GM12801 (cell line): ENCODE data around the gene ZNF763.

Experiments
- TF ChIP-seq, protein P1 (sequence below): IDR thresholded peaks from one replicate; pipeline ENCODE4 v1.5.1; 2011; ENCODE audit warnings: control low read depth; ENCODE audit not compliant: insufficient read length; ENCODE audit errors: extremely low read depth

ZNF763 gene

DNA sequence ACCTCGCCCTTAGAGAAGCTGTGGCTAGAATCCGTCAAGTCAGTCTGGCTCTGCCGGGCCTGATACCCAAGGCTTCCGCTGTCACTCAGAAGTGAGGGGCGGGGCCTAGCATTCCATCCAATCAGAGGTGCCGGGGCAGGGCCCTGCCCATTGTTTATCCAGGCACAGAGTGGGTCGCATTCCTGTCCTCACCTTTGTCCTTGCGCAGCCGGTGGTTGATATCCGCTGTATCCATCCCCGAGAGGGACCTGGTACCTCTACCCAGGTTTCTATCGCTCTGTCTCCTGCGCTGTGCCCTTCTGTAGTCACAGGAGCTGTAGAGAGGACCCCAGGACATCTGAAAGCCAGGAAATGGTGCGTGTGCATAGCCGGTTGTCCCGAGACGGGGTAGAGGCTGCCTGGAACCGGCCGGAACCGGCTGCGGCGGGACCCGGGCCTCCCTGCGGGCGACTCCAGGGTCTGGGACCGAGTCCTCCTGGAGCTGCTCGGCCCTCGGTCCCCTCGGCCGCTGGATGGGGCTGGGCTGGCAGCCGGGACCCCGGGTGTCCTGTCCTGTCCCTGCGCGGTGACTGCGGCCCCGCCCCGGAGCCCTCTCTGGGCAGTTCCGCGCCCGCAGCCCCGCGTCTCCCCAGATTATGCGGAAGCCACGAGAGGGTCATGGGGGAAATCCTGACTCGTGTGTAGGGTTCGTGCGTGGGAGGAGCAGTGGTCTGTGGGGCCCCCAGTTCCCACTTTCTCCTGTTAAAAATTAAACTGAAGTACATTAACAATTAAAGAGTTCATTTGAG is at the start of gene ZNF763:
TSS of gene ZNF763 (plus strand) at position 183 of the 788 bp plus-strand sequence. CDS start at position 352, 169 bp downstream.
- TF ChIP-seq, protein P1, sequence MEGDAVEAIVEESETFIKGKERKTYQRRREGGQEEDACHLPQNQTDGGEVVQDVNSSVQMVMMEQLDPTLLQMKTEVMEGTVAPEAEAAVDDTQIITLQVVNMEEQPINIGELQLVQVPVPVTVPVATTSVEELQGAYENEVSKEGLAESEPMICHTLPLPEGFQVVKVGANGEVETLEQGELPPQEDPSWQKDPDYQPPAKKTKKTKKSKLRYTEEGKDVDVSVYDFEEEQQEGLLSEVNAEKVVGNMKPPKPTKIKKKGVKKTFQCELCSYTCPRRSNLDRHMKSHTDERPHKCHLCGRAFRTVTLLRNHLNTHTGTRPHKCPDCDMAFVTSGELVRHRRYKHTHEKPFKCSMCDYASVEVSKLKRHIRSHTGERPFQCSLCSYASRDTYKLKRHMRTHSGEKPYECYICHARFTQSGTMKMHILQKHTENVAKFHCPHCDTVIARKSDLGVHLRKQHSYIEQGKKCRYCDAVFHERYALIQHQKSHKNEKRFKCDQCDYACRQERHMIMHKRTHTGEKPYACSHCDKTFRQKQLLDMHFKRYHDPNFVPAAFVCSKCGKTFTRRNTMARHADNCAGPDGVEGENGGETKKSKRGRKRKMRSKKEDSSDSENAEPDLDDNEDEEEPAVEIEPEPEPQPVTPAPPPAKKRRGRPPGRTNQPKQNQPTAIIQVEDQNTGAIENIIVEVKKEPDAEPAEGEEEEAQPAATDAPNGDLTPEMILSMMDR = no peak

DNA sequence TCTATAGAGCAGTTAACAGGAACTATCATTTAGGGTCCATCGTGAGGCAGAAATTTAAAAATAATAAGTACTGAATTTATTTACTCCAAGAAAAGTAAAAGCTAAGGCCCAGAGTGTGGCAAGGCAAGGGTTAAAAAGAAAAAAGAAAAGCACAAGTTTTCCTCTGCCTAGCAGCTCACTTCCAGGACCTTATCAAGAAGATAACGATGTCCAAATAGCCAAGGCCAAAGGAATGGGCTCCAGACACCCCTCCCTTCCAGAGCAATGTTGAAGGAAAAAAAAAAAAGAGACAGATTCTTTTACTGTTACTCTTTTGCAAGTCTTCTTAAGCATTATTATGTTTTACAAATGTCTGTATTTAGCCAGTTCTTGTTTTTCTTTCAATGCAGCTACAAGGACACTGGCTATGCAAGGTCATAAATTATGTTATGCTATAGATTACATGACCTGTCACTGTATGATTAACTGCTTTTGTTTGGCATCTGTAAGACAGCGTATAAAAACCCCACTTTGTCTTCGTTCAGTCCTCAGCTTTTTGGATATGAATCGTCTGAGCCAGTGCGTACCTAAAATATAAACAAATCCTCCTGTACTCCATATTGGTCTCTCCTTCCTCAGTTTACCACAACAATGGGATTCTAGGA is 42.9 kb upstream of the ZNF763 start:
- TF ChIP-seq, protein P1 = no peak

DNA sequence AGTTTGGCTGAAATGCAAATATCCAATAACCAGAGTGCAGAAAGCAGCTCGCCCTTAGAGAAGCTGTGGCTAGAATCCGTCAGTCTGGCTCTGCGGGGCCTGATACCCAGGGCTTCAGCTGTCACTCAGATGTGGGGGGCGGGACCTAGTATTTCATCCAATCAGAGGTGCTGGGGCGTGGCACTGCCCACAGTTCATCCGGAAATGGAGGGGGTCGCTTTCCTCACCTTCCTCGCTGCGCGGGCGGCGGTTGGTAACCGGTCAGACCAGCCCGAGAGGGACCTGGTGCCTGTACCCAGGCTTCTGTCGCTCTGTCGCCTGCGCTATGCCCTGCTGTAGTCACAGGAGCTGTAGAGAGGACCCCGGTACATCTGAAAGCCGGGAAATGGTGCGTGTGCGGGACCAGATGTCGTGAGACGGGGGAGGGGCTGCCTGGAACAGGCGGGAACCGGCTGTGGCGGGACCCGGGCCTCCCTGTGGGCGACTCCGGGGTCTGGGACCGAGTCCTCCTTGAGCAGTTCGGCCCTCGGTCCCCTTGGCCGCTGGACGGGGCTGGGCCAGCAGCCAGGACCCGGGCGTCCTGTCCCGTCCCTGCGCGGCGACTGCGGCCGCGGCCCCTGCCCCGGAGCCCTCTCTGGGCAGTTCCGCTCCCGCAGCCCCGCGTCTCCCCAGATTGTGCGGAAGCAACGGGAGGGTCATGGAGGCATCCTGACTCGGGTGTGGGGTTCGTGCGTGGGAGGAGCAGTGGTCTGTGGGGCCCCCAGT is 39.8 kb upstream of the ZNF763 start, which contains the start of gene ZNF700:
TSS of gene ZNF700 (plus strand) at position 222 of the 765 bp plus-strand sequence. CDS start at position 326, 104 bp downstream.
- TF ChIP-seq, protein P1 = no peak

DNA sequence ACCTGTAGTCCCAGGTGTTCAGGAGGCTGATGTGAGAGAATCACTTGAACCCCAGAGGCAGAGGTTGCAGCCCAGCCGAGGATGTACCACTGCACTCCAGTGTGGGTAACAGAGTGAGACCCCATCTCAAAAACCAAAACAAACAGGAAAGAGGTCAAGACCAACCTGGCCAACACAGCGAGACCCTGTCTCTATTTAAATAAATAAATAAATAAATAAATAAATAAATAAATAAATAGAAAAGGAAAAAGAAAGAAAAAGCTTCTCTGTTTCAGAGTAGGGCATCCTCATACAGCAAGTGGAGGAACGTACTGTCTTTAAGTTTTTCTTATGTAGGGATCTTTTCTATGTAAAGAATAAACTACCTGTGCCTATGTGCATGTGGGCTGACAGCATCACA is 37.6 kb upstream of the ZNF763 start:
- TF ChIP-seq, protein P1 = no peak

DNA sequence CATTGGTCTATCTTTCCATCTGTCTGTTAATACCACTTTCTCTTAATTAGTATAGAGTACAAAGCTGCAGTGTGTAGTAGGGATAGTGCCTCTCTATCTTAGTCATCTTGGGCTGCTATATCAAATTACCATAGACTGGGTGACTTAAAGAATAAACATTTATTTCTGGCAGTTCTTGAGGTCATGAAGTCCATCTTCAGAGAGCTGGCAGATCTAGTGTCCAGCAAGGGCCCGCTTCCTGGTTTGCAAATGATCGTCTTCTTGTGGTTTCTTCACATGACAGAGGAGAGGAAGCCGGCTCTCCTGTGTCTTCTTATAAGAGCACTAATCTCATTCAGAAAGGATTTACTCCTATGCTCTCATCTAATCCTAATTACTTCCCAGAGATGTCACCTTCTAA is 33.8 kb upstream of the ZNF763 start:
- TF ChIP-seq, protein P1 = no peak

DNA sequence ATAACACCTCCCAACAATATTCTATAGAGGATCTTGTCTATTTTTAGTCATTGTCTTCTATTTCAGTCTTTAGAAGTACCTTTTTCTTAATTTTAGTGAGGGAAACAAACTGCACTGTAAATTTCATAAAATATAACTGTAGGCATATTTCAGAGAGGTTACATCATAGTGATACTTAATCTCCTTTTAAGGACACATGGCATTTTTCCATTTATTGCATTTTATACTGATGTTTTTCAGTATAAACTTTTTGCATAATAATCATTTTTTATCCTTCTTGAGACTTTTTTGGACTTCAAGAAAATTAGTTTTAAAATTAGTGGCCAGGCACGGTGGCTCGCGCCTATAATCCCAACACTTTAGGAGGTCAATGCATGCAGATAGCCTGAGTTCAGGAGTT is 33.3 kb upstream of the ZNF763 start:
- TF ChIP-seq, protein P1 = no peak

DNA sequence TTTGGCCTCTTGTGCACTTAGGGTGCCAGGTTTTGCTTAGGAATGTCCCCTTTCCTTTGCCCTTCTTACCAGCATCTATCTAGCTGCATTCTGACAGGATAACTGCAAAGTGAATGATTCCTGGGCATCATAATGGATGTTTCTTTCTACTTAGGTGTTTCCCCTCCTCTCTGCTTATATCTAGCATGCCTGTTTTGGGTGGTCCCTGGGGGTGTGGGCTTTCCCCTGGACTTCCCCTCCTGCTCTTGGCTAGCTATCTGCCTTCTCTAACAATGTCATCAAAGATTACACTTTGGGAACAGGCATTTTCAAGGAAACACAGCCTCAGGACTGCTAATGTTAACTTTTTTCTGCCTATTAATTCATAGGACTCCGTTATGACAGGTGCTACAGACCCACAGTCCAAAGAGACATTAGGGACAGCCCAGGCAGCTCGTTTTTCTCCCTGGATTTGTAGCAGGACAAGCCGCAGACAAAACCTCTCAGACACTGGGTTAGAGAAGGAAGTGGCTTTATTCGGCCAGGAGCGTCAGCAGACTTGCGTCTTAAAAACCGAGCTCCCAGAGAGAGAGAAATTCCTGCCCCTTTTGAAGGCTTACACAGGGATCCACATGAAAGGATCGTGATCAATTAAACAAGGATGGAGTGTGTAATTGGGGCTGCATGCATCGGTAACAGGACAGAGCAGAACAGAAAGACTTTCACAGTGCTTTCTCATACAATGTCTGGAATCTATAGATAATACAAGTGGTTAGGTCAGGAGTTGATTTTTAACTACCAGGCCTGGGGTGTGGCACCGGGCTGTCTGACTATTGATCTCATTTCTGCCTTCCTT is 22.6 kb upstream of the ZNF763 start:
- TF ChIP-seq, protein P1 = no peak
